ENCODE measurements around the gene TOM1L2.
"Not testable (repeated sequence)": the region's sequence is repeated elsewhere in the genome, so short reads cannot be mapped to it uniquely, and the experiment has no call there.

TOM1L2 gene

DNA sequence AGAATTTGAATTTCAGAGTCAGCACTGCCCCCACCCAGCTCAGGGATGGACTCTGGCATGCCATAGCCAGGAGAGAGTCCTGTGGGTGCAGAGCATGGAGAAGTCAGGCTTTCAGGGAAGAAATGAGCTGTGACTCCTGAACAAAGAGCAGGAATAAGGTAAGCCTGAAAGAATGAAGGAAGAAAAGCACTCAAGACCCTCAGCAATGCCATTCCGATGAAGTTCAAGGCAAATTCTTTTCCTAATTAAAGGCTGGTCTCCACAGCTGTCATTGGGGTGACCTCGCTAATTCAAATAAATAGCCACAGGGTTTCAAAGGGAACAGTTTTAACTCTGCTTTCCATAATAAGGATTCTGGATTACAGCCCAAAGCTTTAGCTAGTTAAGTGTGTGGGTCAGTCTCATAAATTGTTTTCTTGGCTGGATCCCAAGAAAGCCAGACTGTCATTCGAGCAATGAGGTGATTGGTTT is 31.7 kb downstream of the TOM1L2 start:
- no peak for DNase-seq

GRCh38 chr17:17939941-17940340 is 32.3 kb downstream of the TOM1L2 start:
- DNase-seq: not testable (repeated sequence)

GRCh38 chr17:17938388-17939107 is 33.7 kb downstream of the TOM1L2 start:
- DNase-seq: no peak

DNA sequence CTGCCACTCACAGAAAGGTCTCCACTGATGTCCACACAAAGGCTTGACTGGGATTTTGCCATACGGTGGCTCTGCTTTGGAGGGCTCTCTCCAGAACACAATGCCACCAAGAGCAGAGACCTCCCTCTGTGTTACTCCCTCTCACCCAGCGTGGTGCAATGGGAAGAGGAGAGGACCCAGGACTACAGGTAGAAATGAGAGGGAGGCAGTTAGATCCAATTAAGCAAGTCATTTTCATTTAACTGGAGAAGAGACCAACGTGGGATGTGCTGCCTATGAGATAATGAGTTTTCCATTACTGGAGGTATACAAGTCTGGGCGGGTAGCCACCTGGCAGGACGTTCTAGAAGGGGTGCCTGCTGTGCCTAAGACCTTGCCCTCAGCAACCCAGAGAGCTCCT is 34.2 kb downstream of the TOM1L2 start:
- no peak for DNase-seq

DNA sequence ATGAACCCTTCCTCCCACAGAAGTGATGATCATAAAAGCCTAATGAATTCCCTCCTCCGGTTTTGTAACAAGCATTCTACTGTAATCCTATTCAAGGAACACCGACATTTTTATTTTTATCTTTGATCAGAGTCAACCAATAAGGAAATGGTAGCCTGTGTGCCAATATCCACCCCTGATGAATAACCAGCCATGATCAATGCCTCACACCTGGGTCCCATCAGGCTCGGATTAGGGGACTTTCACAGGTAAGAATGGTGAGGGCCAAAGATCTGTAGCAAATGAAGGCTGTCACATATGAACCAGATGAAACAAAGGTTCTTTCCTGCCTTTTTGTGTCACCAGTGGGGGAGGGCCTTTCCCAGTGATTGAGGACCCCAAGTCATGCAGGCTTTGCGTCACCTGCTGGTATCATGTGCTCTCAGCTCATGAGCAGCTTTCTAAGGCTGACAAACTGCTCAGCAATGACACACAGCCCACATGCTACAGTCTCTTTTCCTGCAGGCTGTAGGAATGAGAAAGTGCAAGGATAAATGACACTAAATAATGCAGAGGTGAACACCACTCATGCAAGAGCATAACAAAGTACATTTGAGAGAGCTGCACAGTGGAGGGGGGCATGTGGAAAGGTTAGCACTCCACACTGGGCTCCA is 34.9 kb downstream of the TOM1L2 start:
- DNase-seq: no peak

DNA sequence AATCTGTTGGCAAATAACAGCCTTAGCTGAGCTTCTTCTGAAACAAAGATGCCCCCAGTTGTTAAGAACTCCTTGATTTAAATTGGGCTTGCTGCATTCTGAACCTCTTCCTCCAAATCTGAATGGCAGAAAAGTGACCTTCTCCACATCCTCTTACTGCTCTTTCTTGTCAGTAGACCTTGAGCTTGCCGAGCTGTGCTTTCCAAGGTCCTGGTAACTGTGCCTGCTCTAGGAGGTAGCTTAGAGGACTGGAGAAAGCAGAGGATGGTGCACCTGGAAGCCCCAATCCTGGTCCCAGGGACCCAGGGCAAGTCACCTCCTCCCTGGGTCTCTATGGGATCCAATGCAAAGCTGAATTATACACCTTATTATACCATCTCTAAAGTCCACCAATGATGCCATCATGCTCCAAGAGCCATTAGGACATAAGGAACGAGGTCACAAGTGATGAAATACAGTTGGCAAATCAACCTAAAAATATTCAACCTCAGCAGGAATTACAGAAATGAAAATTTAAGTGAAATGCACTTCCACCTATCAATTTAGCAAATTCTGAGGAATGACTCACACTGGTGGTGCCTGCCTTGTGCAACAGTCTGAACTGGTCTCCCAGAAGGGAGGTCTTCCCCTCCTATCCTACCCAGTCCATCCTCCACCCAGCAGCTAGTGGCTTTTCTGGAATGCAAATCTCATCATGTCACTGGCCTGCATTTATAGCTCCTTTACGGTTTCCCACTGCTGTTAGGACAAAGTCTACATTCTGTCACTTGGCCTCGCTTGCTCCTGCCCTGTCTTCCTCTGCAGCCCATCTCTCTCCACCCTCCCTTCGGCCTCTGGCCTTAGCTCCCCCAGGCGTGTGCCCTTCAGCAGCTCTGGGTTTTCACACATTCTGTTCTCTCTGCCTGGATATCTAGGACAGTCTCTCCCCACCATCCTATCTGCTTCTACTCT is 36.6 kb downstream of the TOM1L2 start:
- DNase-seq: no peak

DNA sequence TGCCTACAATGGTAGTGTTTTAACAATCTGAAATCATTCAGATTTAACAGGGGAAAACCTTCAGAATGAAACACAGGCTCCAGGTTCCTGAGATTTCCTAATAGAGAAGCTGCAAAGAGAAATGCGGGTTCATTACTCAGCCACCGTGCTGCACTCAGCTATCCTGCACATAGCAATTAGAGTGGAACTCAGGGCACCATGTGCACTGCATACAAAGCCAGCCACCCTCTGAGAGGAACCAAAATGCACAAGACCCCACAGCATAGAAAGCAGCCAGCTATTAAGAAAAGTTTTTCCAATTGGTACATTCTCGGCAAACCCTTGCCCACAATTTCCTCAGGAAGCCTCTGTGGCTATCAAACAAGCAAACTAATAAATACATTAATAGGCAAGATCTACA is 37.4 kb downstream of the TOM1L2 start:
- DNase-seq: no peak

- DNase-seq: no peak
Measured at GRCh38 chr17:17934214-17934613, 38.0 kb downstream of the TOM1L2 start.

DNA sequence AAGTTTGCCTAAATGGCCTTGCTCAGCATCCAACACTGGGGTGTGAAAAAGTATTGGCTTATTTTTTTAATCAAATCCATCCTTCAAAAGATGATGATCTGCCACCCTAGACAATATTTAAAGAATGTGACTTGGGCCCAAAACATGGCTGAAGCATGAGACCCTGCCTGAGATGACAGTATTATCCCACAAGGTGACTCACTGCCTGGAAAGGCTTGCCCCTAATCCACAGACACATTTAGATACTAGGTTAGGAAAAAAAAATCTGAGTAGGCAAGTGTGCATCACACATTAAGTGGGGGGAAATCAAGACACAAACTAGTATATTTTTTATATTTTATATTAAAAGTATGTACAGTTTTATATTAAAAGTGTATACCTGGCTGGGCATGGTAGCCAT is 38.4 kb downstream of the TOM1L2 start:
- no peak for DNase-seq

DNA sequence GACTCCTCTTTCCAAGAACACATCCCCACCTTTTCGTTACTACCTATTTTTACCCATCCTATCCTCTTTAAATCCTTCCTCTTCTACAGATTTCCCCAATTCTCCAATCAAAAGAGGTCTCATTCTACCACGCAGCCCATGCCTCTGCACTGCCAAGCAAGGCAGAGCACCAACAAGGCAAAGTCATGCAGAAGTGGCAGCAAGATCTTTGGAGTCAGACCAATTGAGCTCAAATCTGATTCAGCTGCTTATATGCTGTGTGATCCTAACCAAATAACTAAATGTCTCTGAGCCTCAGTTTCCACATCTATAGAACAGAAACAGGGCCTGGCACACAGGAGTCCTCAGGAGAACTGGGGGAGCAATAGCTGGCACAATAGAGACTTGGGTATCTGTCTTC is 41.0 kb downstream of the TOM1L2 start:
- no peak for DNase-seq

DNA sequence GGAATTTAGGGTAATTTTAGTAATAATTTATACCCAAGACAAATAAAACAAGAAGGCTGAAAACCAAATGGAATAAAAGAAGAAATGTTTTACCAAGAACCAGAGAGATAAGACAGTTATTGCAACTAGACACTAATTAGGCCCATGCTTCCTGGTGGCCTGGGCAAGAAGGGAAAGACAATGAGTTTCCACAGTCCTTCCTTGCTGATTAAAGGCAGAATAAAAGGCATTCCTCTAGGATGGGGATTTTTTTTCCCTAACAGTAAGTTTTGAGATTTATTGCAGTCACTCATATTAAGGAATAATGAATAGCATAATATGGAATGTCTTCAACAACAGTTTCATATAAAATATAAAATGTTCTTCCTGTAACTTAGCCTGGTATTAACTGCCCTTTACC is 41.5 kb downstream of the TOM1L2 start:
- no peak for DNase-seq

DNA sequence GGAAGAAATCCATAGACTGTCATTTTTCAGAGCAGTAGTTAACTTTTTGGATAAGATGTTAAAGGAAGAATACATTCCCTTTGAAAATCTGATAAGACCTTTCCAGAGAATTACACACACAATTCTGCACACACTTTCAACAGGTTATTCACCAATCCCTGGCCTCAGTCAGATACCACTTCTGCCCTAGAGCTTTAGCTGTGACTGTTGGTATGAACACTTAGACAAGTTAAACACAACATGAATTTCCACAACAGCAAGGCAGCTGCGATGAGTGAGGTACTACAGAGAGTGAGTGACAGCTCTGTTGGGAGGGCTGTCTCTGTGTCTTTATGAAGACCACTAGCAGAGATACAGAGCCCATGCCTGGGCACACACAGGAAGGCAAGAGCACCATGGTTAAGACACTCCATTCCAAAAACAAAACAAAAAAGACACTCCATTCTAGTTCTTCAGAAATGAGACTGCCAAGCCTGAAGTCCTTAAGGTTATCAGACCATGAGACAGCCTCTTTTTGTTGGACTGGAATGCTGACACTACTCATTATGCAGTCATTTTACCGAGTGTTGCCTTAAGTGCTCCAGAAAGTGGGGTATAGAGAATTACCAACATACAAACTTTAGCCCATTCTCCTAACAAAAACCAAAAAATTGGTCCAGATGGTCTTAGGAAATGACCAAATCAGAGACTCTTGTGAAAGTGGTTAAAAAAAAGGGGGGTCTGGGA is 42.4 kb downstream of the TOM1L2 start:
- DNase-seq: no peak

- DNase-seq: no peak
Measured at GRCh38 chr17:17928398-17929287, 43.6 kb downstream of the TOM1L2 start.

DNA sequence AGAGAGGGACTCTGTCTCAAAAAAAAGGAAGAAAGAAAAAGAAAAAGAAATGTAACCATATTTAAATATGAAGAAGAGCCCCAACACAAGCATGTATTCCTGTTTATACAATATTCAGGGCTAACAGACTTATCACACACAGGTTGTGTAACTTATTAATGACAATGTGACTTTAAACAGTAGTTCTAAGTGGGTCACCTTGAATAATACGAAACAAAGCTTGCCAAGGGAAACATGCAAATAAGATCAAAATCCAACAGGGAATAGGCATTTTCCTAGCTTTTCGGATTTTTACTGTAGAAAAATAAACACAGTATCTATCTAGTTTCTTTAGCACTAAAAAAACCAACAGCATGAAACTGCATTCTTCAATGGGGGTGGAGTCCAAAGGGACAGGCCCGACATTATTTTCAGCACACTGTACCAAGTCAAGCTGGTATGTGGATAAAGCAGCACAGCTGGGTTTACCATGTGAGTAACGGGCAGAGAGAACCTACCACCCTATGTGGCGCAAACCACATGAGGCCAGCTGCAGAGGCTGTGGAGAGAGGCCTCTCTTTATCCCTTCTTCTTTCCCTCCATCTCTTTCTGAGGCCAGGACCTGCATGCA is 45.3 kb downstream of the TOM1L2 start:
- no peak for DNase-seq

DNA sequence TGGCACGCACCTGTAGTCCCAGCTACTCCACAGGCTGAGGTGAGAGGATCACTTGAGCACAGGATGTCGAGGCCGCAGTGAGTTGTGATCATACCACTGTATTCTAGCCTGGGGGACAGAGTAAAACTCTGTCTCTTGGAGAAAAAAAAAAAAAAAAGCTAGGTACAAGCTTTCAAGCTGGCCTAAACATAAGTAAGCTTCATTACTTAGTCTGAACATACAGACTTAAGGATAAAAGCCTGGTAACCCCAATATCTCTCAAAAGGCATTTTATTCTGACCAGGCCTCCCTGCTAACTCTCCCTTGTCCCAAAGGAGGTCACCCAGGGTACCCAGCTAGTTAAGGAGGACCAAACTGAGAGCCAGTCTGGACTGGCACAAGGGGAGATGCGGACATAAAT is 46.2 kb downstream of the TOM1L2 start:
- DNase-seq: no peak

- no peak for DNase-seq
Measured at GRCh38 chr17:17924857-17925250, 47.3 kb downstream of the TOM1L2 start.

GRCh38 chr17:17924131-17924856 is 47.9 kb downstream of the TOM1L2 start:
- DNase-seq: no peak

- no peak for DNase-seq
Measured at GRCh38 chr17:17922070-17922614, 50.1 kb downstream of the TOM1L2 start.

DNA sequence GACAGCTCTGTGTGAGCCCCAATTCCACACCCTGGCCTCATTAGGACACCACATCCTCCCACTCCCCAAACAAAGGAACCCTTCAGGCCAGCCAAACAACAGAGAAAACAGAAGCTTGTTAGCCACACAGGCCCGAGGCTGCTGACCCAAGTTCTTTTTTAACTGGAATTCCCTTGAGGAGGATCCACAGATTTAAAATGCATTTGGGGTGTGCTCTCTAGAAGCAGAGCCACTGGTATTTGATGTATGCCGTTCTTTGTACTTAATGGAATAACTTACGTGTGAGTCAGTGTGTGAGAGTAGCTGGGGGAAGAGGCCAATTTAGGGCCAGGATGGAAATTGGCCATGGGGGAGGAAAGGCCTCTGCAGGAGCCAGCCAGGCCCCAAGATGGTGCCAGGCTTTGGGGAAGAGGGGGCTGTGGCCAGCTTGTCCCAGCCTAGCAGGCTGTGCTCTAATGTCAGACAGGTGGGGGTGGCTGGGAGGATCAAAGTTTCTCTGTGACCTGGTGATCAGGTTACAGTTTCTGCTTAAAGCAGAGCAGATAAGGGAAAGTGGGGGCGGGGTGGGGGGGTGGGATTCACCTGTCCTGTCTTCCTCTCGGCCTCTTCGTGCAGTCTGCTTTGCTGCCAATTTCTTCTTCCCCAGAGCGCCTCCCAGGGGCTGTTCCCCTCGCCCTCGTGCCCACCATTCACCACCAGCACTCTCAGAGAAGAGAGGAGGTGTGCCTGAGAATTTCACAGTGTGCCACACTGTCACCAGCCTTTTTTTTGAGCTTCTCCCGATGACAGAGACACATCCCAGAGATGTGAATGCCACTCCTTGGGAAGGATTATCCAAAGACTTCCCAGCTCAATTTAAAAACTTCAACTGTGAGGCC is 50.8 kb downstream of the TOM1L2 start:
- DNase-seq: no peak
